ENCODE results near the gene MT1HL1. TPM values are rescaled to one million over a fixed set of nuclear protein-coding genes. Genes with fewer than 3 reads are reported as not detected.
"Not testable (repeated sequence)": the region's sequence is repeated elsewhere in the genome, so short reads cannot be mapped to it uniquely, and the experiment has no call there.

MT1HL1 gene
- total RNA-seq, 4 donors from 2014 or later: not detected

- DNase-seq (ENCODE audit: low spot score in 2 of 2): no peak
- WGBS: 91% methylated on average over 1 of the region's 1 CpG
- TF ChIP-seq POLR2A (IDR thresholded peaks at IDR 0.05) (no peak), POLR2AphosphoS5 (IDR thresholded peaks at IDR 0.05) (no peak), EP300 (IDR thresholded peaks at IDR 0.05) (no peak), CTCF (IDR thresholded peaks at IDR 0.05) (no peak)
Observed at GRCh38 chr1:236982380-236982779, 21.9 kb downstream of the MT1HL1 start.

GRCh38 chr1:236981431-236981830 lies 22.8 kb downstream of the MT1HL1 start:
- H3K4me3 ChIP-seq; DNase-seq (ENCODE audit: low spot score in 2 of 2); H3K27me3 ChIP-seq; H3K27ac ChIP-seq; H3K4me1 ChIP-seq; H3K36me3 ChIP-seq; H3K9me3 ChIP-seq: not testable (repeated sequence)
- 95% methylated on average over 20 of the region's 20 CpGs for WGBS

More at GRCh38 chr1:236982380-236982779, 21.9 kb downstream of the MT1HL1 start:
- Histone ChIP-seq H3K36me3 (no peaks in the 10 kb centered on the region), H3K4me1 (no peaks in the 10 kb centered on the region), H3K4me3 (no peak overlapping the region), H3K9me3 (no peaks in the 10 kb centered on the region), H3K27me3 (no peaks in the 10 kb centered on the region), H3K27ac (no peak overlapping the region)

- H3K27me3 ChIP-seq: no peaks in the 10 kb centered on the region
- no peaks in the 10 kb centered on the region for H3K4me1 ChIP-seq
- peaks cover 4% of the 10 kb centered on the region for H3K9me3 ChIP-seq
- H3K4me3 ChIP-seq: no peak overlapping the region
- WGBS: 81% methylated on average over 6 of the region's 6 CpGs
- no peaks in the 10 kb centered on the region for H3K36me3 ChIP-seq
- DNase-seq (ENCODE audit: low spot score in 2 of 2): no peak
- TF ChIP-seq POLR2A (IDR thresholded peaks at IDR 0.05): no peak
- no peak for TF ChIP-seq POLR2AphosphoS5 (IDR thresholded peaks at IDR 0.05)
- H3K27ac ChIP-seq: no peak overlapping the region
Observed at GRCh38 chr1:236980673-236981072, 23.6 kb downstream of the MT1HL1 start.

- H3K9me3 ChIP-seq: peaks cover 4% of the 10 kb centered on the region
- TF ChIP-seq EP300 (IDR thresholded peaks at IDR 0.05) (no peak), POLR2AphosphoS5 (IDR thresholded peaks at IDR 0.05) (no peak), POLR2A (IDR thresholded peaks at IDR 0.05) (no peak), CTCF (IDR thresholded peaks at IDR 0.05) (no peak)
- no peak overlapping the region for H3K27ac ChIP-seq
- no peaks in the 10 kb centered on the region for H3K36me3 ChIP-seq
- no peaks in the 10 kb centered on the region for H3K4me1 ChIP-seq
- H3K4me3 ChIP-seq: no peak overlapping the region
- no peak for DNase-seq (ENCODE audit: low spot score in 2 of 2)
- H3K27me3 ChIP-seq: no peaks in the 10 kb centered on the region
- WGBS: 87% methylated on average over 13 of the region's 13 CpGs
Observed at GRCh38 chr1:236979149-236979900, 24.9 kb downstream of the MT1HL1 start.

- Histone ChIP-seq H3K9me3 (peaks cover 4% of the 10 kb centered on the region), H3K4me3 (no peak overlapping the region), H3K27ac (no peak overlapping the region), H3K4me1 (no peaks in the 10 kb centered on the region), H3K36me3 (no peaks in the 10 kb centered on the region), H3K27me3 (no peaks in the 10 kb centered on the region)
- TF ChIP-seq CTCF (IDR thresholded peaks at IDR 0.05): no peak
- TF ChIP-seq POLR2AphosphoS5 (IDR thresholded peaks at IDR 0.05): no peak
- TF ChIP-seq EP300 (IDR thresholded peaks at IDR 0.05): no peak
- no peak for TF ChIP-seq POLR2A (IDR thresholded peaks at IDR 0.05)
- 78% methylated on average over 14 of the region's 14 CpGs for WGBS
- DNase-seq (ENCODE audit: low spot score in 2 of 2): no peak
Observed at GRCh38 chr1:236978740-236979139, 25.5 kb downstream of the MT1HL1 start.

- Histone ChIP-seq H3K27ac (no peak overlapping the region), H3K4me3 (no peak overlapping the region), H3K4me1 (no peaks in the 10 kb centered on the region), H3K36me3 (no peaks in the 10 kb centered on the region), H3K27me3 (no peaks in the 10 kb centered on the region), H3K9me3 (peaks cover 4% of the 10 kb centered on the region)
- no peak for DNase-seq (ENCODE audit: low spot score in 2 of 2)
- WGBS: 80% methylated on average over 6 of the region's 6 CpGs
- TF ChIP-seq CTCF (IDR thresholded peaks at IDR 0.05) (no peak), POLR2AphosphoS5 (IDR thresholded peaks at IDR 0.05) (no peak), EP300 (IDR thresholded peaks at IDR 0.05) (no peak), POLR2A (IDR thresholded peaks at IDR 0.05) (no peak)
Observed at GRCh38 chr1:236975461-236975860, 28.8 kb downstream of the MT1HL1 start.

GRCh38 chr1:236974025-236974424 lies 30.2 kb downstream of the MT1HL1 start:
- 72% methylated on average over 5 of the region's 5 CpGs for WGBS
- not testable (repeated sequence) for H3K27ac ChIP-seq; H3K9me3 ChIP-seq; H3K4me1 ChIP-seq; H3K27me3 ChIP-seq; DNase-seq (ENCODE audit: low spot score in 2 of 2); H3K36me3 ChIP-seq; H3K4me3 ChIP-seq

All from suprapubic skin (tissue), 4 donors.